HG02973 (cell line): ENCODE data around the gene DAPL1.

Experiments
- ATAC-seq: cut with Tn5 transposase; IDR thresholded peaks from one replicate; pipeline ENCODE4 v1.9.1; 2021; ENCODE audit warnings: moderate library complexity; ENCODE audit not compliant: unreplicated experiment

DAPL1 gene

DNA sequence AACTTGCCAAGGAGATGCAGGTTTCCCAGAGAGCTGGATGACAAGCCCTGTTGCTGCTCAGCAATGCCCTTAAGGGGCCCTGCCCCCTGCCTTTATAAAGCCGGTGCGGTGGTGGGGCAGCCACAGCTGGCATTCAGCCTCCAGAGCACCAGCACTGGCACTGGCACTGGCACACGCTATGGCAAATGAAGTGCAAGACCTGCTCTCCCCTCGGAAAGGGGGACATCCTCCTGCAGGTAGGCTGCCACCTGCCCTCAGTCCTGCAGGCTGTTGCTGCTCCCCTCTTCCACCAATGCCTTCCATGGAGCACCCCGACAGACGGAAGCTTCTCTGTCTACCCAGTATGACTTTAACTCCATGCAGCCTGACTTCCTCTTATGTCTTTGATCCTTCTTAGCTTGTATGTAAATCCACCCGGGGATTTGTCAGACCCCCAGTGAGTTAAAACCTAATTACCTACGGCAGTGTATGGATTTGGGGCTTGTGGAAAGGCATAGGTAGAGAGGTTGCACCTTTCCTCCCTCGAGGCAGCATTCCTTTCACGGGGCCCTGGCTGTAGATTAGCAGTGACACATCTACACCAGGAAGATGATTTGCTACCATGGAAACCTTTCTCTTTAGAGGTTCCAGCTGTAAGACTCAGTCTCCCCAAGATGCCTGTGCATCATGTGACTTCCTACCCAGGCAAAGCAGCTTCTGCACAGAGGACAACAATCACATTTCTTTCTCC is at the start of gene DAPL1:
Gene DAPL1, plus strand, starts transcription at position 123 of the 730 bp plus-strand sequence. Its CDS starts 56 bp downstream, at position 179.
- ATAC-seq: no peak

GRCh38 chr2:158745866-158746382 is 49.2 kb upstream of the DAPL1 start:
- no peak for ATAC-seq

DNA sequence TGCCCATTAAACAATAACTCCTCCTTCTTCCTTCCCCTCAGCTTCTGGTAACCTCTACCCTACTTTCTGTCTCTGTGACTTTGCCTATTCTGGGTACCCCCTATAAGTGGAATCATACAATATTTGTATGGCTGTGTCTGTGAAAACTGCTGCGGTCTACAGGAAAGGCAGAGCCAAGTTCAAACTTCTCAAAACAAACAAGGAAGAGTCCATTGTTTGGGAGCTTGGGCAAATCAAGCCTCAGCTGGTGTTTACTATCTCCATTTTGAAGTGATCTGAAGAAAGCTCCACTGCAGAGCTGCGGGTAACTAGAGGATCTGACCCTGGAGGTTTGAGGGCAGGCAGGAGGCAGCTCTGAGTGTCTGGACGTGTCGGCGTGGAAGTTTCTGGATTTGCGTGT is 48.6 kb upstream of the DAPL1 start:
- no peak for ATAC-seq

DNA sequence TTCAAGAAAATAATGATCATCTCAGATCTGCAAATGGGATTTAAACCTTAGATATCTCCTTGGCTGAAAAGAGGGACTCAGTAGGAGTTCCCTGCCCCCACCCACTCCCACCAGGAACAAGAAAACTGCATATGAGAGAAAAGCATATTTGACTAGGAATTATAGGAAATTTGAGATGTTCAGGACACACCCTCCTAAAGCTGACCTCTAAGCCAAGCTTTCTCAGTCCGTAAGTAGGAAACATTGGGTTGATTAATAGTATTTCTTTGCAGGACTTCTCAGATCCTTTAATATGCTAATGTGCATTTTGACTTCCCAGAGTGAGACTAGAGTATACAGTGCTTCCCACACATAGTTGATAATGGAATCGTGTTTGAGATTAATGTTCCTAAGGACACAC is 47.8 kb upstream of the DAPL1 start:
- no peak for ATAC-seq

- no peak for ATAC-seq
These were observed 46.1 kb upstream of the DAPL1 start for GRCh38 chr2:158748926-158749590.

DNA sequence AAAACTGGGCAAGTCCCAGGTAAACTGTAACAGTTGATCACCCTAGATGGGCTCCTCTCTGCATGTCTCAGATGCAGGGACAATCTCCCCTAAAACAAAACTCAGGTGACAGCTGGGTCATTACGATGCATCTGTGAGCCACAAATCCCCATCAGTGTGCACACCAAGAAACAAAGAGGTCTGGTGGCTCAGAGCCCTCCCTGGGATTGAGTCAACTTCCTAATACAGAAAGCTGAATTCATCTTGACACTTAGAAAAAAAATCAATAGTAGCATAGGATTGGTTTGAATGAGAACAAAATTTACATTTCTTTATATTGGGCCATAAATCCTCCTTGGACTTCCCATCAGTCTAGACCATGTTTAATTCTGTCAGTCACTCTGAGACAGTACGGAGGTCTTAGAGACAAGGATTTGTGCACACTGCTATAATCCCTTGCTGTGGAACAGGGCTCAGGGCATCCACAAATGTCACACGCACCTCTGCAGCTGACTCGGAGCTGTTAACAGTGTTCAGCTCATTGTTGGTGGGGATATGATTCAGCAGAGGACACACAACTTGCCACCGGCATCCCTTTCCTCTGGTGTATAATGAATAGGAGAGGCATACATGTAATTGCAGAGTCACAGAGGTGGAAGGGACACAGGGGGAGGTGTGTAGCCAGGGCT is 44.5 kb upstream of the DAPL1 start:
- ATAC-seq: no peak

- peak; percentile 75 for ATAC-seq
These were observed 41.2 kb upstream of the DAPL1 start for GRCh38 chr2:158753641-158754611.

DNA sequence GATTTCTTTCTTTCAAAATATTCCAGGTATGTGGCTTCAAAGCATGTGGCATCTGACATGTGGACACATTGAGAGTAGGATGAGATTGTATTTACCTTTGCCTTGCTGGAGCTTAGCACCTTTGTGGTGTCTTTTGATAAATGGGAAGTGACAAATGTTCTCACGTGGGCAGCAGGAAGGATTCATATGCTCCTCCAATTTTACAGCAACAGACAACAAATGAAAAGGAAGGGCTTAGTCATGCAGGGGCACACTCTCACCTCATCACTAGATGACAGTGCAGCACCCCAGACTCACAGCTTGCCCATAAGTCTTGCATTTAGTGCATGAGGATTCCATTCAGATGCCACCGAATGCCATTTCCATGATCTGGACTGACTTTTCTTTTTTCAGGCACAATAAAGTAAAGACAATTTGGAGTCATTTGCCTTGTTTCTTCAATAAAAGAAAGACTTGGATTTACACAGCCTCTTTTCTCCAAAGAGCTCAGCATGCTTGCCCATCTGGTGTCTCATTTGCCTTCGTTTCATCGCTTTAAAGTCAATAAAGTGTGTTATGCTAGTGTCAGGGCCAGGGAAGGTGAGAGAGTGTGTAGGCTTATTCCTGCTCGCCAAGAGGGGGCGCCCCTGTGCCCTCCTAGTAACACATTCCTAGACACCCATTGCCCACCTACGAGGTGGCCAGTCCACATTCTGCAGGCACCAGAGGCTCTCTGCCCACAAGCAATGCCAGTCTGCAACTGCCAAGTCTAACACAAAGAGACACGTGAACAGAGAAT is 39.6 kb upstream of the DAPL1 start:
- ATAC-seq: no peak

DNA sequence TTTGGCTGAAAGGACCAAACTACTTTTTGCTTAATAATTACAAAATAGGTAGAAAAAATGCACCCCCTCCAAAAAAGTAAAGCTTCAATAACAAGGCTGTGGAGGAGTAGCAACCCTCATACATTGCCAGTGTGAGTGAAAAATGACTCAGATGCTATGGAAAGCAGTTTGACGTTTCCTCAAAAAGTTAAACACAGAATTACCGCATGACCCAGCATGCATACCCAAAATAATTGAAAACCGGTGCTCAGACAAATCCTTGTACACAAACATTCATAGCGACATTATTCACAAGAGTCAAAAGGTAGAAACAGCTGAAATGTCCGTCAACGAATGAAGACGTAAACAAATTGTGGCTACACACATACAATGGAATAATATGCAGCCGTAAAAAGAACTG is 38.8 kb upstream of the DAPL1 start:
- no peak for ATAC-seq

- no peak for ATAC-seq
These were observed 38.1 kb upstream of the DAPL1 start for GRCh38 chr2:158756976-158757375.

GRCh38 chr2:158760887-158761286 is 34.2 kb upstream of the DAPL1 start:
- ATAC-seq: no peak

GRCh38 chr2:158761621-158762020 is 33.5 kb upstream of the DAPL1 start:
- no peak for ATAC-seq

GRCh38 chr2:158762336-158762735 is 32.8 kb upstream of the DAPL1 start:
- no peak for ATAC-seq

GRCh38 chr2:158766524-158766923 is 28.6 kb upstream of the DAPL1 start:
- ATAC-seq: no peak

GRCh38 chr2:158772306-158773078 is 22.6 kb upstream of the DAPL1 start:
- no peak for ATAC-seq

DNA sequence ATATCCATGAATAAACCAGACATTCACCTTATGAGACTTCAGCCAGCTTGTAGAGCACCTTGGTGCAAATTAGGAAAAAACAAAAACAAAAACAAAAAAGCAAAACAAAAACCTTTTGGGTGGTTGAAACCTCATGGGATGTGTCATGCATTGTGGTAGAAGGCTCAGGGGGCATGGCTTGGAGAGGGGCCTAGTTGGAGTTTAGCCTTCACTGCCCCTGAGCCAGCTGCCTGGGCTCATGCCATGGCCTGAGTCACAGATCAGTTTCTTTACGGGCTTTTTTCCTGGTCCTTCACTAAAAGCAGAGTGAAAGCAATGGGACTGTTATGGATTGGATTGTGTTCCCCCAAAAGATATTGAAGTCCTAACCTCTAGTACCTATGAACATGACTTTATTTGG is 22.0 kb upstream of the DAPL1 start:
- no peak for ATAC-seq

- ATAC-seq: no peak
These were observed 20.4 kb upstream of the DAPL1 start for GRCh38 chr2:158774681-158775080.

GRCh38 chr2:158775273-158776027 is 19.7 kb upstream of the DAPL1 start:
- no peak for ATAC-seq
